Measurements from ENCODE around the gene EIF1. TPM values are rescaled to one million over a fixed set of nuclear protein-coding genes. Genes with fewer than 3 reads are reported as not detected.
"Not testable (repeated sequence)": the region's sequence is repeated elsewhere in the genome, so short reads cannot be mapped to it uniquely, and the experiment has no call there.

Gene EIF1
- 66.4 and 81.1 TPM in 2 replicates for total RNA-seq

DNA sequence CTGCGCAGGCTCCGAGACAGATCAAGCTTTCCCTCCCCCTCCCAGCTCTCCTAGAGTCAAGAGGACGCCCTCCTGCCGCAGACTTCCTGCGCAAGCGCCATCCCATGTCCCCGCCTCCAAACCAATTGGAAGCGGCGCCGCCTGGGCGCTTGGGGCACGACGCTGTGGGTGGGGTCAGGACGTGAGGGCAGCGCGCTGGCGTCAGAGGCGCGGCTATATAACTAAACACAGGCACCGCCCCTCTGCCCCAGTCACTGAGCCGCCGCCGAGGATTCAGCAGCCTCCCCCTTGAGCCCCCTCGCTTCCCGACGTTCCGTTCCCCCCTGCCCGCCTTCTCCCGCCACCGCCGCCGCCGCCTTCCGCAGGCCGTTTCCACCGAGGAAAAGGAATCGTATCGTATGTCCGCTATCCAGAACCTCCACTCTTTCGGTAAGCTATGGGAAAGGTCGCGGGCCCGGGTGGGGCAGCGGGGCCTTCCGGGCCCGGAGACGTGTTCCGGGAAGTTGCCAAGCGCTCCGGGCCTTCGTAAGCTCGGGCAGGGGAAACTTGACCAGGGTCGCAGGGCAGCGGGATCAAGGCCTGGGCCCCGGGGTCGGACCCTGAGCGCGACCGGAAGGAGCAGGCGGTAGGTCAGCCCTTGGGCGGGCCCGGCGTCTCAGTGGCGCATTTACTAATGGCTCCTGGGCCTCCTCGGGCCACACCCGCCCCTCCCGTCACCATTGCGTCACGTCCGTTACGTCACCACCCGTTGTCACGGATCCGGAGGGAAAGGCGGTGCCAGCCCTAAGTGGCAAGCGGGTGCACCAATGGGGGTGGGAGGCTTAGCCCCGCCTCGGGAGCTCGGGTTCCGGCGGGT, at the start of gene EIF1:
EIF1 (plus strand) TSS at position 245 of the 856 bp plus-strand sequence; CDS start at position 399, 154 bp downstream.
- DNase-seq (ENCODE audit: low read depth, low spot score) = peak; percentile 97

DNA sequence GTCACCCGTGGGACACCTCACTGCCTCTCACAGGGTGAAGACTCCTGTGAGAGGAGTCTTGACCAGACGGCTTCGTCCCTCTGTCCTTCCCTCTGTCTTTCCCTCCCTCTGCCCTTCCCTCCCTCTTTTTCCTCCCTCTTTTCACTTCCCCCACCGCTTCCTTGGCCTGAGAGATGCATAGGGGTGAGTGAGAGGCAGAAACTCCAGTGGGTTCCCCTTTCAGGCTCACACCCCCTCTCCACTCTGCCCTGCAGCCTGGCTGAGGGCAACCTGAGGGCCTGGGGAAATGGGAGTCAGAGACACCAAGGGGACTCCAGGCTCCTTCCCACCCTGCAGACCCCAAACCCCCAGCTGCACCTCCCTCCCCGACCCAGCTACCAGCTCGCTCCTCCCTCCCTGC, 49.7 kb upstream of the EIF1 start:
- DNase-seq (ENCODE audit: low read depth, low spot score) = no peak

DNA sequence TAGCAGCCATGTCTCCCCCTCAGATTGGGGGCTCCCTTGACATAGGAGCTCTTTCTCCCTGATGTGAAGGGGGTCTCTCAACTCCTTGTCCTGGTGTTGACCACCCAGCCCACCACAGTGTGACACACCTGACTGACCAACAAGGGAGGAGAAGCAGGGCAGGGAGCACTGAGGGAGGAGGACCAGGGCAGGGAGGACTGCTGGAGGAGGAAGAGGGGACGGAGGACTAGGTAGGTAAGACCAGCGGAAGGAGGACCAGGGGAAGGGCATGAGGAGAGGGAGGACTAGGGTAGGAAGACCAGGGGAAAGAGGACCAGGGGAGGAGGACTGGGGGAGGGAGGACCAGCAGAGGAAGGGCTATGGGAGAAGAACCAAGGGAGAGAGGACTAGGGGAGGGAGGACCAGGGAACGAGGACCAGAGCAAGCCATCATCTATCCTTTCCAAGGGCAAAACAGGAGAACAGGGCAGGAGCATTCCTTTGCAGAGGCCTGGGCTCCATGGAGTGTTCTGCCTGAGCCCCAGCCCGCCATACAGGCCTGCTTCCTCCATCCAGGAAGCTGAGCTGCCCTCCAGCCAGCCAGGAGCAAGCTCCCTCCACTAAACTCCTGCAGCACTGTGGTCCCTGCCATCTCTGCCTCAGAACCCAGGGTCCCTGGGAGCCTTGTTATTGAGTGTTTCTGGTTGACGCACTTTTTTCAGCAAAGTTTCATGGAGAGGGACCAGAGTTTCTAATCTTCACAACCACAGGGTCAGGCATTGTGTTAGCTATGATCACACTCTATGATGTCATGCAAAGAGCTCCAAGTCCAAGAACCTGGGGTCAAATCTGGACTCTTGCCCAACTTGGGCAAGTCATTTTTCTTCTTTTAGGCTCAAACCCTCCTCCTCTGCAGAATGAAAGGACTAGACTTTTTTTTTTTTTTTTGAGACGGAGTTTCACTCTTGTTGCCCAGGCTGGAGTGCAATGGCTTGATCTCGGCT, 48.9 kb upstream of the EIF1 start:
- no peak for DNase-seq (ENCODE audit: low read depth, low spot score)

DNA sequence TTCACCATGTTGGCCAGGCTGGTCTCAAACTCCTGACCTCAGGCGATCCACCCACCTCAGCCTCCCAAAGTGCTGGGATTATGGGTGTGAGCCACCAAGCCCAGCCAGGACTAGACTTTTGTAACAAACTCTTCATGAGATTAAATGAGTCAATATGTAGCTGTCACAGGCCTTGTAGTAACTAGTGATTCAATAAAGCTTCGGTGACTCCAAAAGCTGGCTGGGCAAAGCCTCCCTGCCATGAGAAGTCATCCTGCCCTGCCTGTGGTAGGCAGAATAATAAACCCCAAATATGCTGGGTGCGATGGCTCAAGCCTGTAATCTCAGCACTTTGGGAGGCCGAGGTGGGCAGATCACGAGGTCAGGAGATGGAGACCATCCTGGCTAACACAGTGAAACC, 48.1 kb upstream of the EIF1 start:
- not testable (repeated sequence) for DNase-seq (ENCODE audit: low read depth, low spot score)

DNA sequence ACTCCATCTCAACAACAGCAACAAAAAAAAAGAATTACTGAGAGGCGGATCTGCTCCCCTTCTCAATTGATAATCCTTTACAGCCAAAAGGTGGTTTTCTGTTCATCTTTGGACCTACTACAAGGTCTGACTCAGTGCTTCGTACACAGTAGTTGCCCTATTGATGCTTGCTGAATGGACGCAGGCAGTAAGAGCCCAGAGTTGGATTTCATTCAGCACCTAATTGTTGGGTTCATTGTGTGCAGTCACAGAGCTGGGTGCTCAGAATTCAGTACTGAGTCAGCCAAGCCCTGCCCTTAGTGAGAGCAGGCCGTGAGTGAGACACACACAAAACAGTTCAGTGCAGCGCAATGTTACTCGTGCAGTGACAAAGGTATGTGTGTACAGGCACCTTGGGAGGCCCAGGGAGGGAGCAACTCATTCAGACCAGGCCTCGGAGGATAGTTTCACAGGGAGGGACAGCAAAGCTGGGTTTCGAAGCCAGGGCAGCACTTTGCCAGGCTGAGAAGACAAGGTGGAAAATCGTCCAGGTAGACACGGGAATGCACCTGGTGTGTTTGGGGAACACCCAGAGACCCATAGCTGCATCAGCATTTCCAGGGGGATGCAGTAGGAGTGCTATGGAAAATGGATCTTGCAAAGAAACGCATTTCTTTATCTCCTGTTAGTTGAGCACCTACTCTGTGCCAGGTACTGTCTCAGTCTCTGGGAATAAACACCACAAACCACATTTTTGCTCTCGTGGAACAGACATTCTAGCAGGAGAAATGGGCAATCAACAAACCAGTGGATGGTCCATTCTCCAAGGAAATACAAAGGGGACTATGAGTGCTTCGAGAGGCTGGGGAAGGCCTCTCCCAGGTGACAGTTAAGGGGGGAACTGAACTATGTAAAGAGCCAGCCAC, 46.2 kb upstream of the EIF1 start:
- no peak for DNase-seq (ENCODE audit: low read depth, low spot score)

DNA sequence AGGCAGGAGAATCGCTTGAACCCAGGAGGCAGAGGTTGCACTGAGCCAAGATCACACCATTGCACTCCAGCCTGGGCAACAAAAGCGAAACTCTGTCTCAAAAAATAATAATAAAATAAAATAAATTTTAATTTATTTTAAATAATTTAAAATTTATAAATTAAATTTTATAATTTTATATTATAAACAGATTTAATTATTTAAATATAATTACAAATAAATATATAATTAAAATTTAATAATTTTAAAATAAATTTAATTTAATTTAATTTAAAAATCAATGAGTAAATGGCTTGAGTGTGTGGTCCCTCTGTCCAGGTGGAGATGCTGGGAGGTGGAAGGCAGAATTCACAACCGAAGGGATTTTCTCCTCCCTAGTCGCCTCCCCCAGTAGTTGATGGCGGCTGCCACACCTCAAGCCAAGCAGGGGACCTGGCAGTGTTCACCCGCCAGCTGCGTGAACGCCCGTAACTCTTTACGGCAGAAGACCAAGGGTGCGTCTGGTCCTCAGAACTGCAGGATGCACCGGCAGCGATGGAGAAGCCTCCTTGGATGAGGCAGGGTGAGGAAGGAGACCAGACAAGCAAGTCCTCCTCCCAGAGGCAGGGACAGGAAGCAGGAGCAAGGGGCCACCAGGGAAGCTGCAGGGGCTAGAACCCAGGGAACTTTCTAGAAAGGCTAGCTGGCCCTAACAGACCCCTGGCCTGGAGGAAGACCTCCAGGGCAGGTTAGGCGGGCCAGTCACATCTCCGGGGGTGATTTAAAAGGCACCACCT, 41.5 kb upstream of the EIF1 start:
- DNase-seq (ENCODE audit: low read depth, low spot score) = no peak

DNA sequence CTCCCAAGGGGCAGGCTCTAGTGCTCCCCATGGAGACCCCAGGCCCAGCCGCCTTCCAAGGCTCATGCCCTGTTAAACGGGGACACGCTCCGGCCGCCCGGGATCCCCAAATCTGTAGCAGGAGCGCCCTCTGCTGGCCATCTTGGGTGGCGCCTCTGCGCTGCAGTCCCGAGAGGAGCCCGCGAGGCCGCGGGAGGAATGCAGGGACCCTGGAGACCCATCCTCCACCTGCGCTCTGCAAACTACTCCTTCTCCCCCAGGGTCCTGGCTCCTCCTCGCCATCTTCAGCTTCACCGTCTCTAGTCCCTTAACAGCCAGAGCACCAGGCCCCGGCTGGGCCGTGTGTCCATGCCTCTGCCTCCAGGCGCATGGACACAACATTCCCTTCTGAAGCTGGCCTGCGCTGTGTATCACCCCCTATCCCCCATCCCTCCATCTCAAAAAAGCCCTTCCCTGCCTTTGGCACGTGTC, 40.7 kb upstream of the EIF1 start:
- DNase-seq (ENCODE audit: low read depth, low spot score) = no peak

DNA sequence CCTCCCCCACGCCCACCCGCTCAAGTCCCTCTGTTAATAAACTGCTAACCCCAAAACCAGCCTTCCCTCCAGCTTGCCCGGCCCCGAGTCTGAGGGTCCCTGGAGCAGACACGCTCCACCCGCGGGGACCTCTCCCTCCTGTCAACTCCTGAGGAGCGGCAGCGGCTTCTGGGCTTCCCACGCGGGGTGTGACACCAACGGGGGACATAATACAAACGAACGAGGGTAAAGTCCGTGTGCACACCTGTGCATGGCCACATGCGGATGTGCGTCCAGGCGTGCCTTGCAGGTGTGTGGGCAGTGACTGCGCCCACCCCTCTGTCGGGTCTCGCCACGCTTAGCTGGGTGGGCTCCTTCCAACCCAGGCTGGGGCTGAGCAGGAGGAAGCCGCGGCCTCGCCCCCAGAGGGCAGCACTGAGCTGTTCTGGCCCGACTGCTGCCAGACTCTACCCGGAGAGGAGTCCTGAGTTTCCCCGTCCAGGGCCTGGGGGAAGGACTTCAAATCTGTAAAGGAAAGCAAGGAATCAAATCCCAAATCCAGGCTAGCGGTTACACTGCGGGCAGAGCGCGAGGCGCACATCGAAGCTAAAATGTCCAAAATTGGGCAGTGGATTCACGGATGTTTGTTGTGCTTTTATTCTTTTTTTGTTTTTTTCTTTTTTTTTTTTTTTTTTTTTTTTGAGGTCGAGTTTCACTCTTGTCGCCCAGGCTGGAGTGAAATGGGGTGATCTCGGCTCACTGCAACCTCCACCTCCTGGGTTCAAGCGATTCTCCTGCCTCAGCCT, 40.1 kb upstream of the EIF1 start:
- peak; percentile 47 for DNase-seq (ENCODE audit: low read depth, low spot score)

DNA sequence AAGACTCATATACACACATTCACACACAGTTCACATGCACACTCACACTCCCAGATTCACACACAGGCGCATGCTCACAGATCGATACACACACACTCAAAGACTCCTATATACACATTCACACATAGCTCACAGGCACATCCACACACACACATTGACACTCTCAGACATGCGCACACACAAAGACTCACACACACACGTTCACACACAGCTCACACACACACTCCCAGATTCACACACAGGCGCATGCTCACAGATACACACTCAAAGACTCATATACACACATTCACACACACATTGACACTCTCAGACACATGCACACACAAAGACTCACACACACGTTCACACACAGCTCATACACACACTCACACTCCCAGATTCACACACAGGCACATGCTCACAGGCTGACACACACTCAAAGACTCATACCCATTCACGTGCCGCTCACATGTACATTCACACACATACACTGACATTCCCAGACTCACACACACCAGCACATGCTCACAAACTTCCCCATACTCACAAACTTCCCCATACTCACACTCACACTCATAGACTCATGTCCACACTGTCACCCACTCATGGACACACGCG, 38.7 kb upstream of the EIF1 start:
- no peak for DNase-seq (ENCODE audit: low read depth, low spot score)

DNA sequence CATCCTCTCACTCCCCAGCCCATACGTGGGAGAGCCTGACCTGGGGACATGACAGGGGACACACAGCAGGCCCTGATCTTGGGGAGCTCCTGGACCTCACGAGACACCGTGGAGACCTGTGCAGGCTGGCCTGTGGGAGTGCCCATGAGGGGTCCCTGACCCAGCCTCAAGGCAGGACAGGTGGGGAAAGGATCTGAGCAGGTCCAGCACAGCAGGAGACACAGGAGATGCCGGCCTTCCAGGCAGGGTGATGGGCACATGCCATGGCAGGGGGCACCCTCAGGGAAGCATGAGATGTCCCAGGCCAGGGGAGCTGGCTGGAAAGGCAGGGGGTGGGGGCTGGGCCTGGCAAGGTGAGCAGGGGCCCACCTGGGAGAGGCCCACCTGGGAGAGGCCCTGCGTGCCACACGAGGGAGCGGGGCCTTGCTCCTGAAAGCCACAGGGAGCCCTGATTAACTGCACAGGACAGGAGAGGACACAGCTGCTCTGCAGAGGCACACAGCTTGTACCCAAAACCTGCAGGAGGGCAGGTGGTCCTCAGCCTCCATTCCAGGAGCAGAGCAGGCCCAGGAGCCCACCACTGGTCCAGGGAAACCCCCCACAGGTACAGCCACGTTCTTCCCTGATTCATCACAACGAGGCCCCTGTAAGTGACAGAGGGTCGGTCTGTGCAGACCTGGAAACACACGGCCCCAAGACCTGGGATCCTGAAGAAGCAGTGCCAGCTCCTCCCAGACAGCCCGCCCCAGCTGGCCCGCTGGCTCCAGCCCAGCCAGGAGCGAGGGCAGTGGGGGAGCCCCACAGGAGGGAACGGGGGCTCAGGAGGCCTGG, 37.7 kb upstream of the EIF1 start:
- DNase-seq (ENCODE audit: low read depth, low spot score) = no peak

DNA sequence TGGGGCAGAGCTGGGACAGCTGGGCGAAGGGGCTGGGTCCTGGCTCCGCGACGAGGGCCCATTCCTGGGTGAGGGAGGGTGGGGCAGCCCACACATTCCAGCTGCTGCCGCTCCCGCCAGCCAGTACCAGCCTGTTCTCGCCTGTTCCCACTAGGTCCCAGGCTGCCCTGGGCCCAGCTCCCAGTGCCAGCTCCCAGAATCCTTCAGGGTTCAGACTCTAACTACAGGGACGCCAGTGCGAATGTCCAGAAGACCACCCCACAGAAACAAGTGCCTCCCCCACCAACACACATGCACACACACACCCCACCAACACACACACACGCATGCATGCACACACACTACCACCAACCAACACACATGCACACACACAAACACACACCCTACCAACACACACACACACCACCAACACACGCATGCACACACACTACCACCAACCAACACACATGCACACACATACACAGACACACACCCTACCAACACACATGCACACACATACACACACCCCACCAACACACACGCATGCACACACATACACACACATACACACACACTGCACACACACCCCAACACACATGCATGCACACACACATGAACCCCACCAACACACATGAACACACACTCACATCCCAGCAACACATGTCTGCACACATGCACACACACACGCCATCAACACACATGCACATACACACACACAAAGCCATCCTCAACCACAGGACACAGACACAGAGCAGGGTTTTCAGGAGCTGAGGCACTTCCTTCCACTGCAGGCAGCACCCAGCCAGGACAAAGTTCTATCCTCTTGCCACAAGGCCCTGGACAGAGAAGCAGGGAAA, 36.8 kb upstream of the EIF1 start:
- no peak for DNase-seq (ENCODE audit: low read depth, low spot score)

DNA sequence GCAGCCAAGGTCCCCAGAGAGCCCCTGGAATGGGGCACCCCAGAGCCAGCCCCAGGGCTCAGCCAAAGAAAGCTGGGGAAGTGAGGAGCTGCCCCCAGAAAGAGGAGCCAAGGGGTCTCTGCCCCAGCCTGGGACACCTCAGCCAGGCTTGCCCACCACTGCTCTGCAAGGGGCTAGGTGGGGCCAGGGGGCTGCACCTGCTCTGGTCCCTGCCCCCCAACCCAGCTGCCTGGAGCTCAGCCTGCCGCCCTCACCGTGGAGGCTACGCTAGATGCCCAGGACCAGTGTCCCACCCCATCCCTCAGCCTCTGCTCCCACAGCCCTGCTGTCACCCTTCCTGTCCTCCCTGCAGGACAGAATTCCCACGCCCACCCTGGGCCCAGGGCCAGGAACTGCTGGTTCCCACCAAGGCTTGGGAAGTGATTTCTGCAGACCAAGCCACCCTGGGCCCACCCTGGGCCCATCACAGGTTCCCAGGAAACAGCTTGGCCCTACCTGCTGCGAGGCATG, 36.2 kb upstream of the EIF1 start:
- DNase-seq (ENCODE audit: low read depth, low spot score) = no peak

DNA sequence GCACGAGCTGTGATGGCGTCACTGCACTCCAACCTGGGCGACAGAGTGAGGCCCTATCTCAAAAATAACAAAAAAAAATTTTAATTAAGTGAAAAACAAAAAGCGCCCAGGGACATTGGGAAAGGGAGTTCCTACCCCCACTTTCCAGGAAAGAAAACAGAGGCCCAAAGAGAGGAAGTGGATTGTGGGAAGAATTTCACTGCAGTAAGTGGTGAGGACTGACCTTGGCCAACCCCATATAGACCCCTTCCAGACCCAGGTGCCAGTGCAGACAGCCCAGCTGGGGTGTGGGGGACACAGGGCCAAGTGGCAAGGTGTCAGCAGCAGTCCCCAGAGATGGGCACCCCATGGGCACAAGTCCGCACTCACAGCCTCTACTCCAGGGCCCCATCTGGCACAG, 35.3 kb upstream of the EIF1 start:
- DNase-seq (ENCODE audit: low read depth, low spot score) = no peak

DNA sequence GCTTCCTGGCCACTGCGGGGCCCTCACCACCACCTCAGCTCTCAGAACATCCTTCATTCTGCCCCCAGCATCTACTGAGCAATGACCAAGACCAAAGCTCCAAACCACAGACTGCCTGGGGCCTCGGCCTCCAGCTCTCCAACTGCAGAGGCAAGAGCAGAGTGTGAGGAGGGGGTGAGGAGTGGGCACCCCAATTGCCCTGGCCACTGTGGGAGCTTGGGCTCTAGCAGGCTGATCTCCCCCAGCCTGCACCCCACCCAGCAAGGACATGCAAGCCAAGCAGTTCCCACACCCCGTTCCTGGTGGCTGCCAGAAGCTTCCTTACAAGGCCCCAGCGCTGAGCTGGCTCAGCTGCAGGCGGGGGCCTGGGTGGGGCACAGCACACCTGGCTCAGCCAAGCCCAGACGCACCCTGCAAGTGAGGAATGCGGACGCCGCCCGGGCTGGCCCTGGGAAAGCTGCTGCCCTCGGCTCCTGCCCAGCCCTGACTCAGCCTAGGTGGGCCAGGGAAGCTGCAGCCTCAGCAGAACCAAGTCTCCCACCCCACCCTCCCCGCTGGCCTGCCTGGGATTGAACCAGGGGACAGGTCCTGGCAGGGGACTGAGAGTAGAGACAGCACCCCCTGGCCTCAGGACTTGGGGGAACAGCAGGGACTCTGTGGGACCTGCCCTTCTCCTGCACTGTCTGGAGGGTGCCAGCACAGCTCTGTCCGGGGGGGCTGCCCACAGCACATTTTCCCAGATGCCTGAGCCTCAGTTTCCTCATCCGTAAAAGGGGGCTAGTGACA, 34.6 kb upstream of the EIF1 start:
- DNase-seq (ENCODE audit: low read depth, low spot score) = no peak

DNA sequence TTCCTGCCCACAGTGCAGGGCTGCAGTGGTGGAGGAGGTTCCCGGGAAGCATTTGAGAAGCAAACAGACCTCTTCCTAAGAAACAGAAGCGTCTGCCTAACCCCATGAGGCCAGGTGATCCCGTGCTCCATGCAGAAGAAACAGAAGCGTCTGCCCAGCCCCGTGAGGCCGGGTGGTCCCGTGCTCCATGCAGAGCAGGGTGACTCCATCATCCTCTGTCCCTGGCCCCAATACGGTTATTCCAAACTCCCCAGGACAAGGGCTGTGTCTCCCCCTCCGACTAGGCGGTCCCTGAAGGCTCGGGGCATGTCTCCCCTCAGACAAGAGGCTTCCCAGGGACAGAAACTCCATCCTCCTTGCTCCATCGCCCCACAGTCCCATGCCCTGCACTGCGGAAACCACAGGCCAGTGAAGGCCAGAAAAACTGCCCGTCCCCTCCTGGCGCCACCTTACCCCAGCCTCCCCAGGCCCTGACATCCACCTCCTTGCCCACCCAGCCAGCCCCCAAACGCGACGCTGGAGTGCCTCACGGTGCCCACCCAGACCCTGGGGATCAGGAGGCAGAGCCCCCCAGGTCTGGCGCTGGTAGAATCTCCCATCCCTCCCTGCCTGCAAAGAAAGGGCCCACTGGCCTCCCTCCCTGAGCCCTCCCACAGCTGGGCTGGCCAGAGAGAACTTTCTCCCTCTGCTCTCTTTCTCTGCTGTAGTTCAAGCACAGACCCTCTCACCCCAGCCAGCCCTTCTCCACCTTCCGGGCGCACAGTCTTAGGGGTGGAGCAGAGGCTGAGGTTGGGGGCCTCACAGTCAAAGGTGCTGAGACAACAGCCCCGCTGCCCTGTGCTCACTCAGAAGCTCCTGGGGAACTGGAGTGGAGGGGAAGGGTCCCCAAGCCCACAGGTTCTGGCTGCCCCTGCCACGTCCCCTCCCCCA, 33.7 kb upstream of the EIF1 start:
- DNase-seq (ENCODE audit: low read depth, low spot score) = no peak

Data from pulmonary artery endothelial cell (primary cell).